Activated T-cell treated with anti-CD3 and anti-CD28 coated beads, Interleukin-2, amount 50 U/mL, for 48 hours (primary cell): ENCODE results near the gene IGFL1.
"Not testable (repeated sequence)": the region's sequence is repeated elsewhere in the genome, so short reads cannot be mapped to it uniquely, and the experiment has no call there.

Experiments
- DNase-seq, 2 experiments: peaks; one replicate each; pipeline ENCODE4 v3.0.0-alpha.2; 2020

IGFL1 gene

GRCh38 chr19:46229442-46229841 lies at the start of gene IGFL1:
IGFL1 (plus strand) TSS chr19:46229742; CDS start chr19:46229775, 33 bp downstream.
- DNase-seq: no peak

- DNase-seq: no peak
Observed at GRCh38 chr19:46180701-46181387, 48.7 kb upstream of the IGFL1 start.

GRCh38 chr19:46181388-46181779 lies 48.2 kb upstream of the IGFL1 start:
- DNase-seq: peak; percentile 28 to 38

GRCh38 chr19:46182476-46182875 lies 47.1 kb upstream of the IGFL1 start:
- DNase-seq: no peak

- DNase-seq: not testable (repeated sequence)
Observed at GRCh38 chr19:46184775-46185710, 44.5 kb upstream of the IGFL1 start.

- DNase-seq: no peak
Observed at GRCh38 chr19:46186101-46186716, 43.3 kb upstream of the IGFL1 start.

GRCh38 chr19:46186717-46187101 lies 42.8 kb upstream of the IGFL1 start:
- no peak for DNase-seq

- DNase-seq: no peak
Observed at GRCh38 chr19:46189971-46190888, 39.3 kb upstream of the IGFL1 start.

GRCh38 chr19:46191356-46191755 lies 38.2 kb upstream of the IGFL1 start:
- DNase-seq: no peak

GRCh38 chr19:46191972-46192371 lies 37.6 kb upstream of the IGFL1 start:
- DNase-seq: no peak

- not testable (repeated sequence) for DNase-seq
Observed at GRCh38 chr19:46192626-46192991, 36.9 kb upstream of the IGFL1 start.

GRCh38 chr19:46192992-46193650 lies 36.4 kb upstream of the IGFL1 start:
- no peak for DNase-seq

- DNase-seq: no peak
Observed at GRCh38 chr19:46193678-46194077, 35.9 kb upstream of the IGFL1 start.

- no peak for DNase-seq
Observed at GRCh38 chr19:46195104-46195503, 34.4 kb upstream of the IGFL1 start.

GRCh38 chr19:46195919-46196318 lies 33.6 kb upstream of the IGFL1 start:
- not testable (repeated sequence) for DNase-seq

- no peak for DNase-seq
Observed at GRCh38 chr19:46196410-46197124, 33.0 kb upstream of the IGFL1 start.

- DNase-seq: no peak
Observed at GRCh38 chr19:46197314-46198070, 32.0 kb upstream of the IGFL1 start.

- DNase-seq: no peak
Observed at GRCh38 chr19:46198756-46199155, 30.8 kb upstream of the IGFL1 start.

GRCh38 chr19:46201454-46202310 lies 27.9 kb upstream of the IGFL1 start:
- no peak for DNase-seq

- DNase-seq: no peak
Observed at GRCh38 chr19:46202426-46202825, 27.1 kb upstream of the IGFL1 start.
